ENCODE measurements around the gene TBC1D7. TPM values are rescaled to one million over a fixed set of nuclear protein-coding genes. Genes with fewer than 3 reads are reported as not detected.
A peak's percentile ranks its signal among the peaks of the same experiment; 100 is the strongest.

TBC1D7 gene
- total RNA-seq, 2 experiments from 2014 or later: 13.8 to 16.4 TPM

GRCh38 chr6:13267142-13267651 is 61.1 kb downstream of the TBC1D7 start:
- Mint-ChIP-seq H3K27ac (no peak overlapping the region), H3K27me3 (peaks cover 4% of the 10 kb centered on the region), H3K4me3 (no peak overlapping the region), H3K4me1 (no peaks in the 10 kb centered on the region), H3K36me3 (ENCODE audit: low read depth) (no peaks in the 10 kb centered on the region), H3K9me3 (ENCODE audit: low read depth) (no peaks in the 10 kb centered on the region)
- ChIA-PET CTCF (no interaction called here), POLR2A (no interaction called here)
- ATAC-seq (peak; percentile 57), DNase-seq (no peak)
- intact Hi-C loops (cut with DNase I, micrococcal nuclease): no loop called here

GRCh38 chr6:13263669-13264068 is 64.7 kb downstream of the TBC1D7 start:
- Mint-ChIP-seq H3K4me3 (no peak overlapping the region), H3K27me3 (no peaks in the 10 kb centered on the region), H3K4me1 (peaks cover 6% of the 10 kb centered on the region), H3K36me3 (ENCODE audit: low read depth) (no peaks in the 10 kb centered on the region), H3K9me3 (ENCODE audit: low read depth) (no peaks in the 10 kb centered on the region), H3K27ac (no peak overlapping the region)
- DNase-seq (no peak), ATAC-seq (no peak)
- intact Hi-C loops (cut with DNase I, micrococcal nuclease): no loop called here
- ChIA-PET POLR2A (no interaction called here), CTCF (interaction anchor here (2.0 kb wide), 1 partner anchor 12 kb away, joined by 6 read pairs; no protein-coding TSS in a partner anchor)

GRCh38 chr6:13262302-13263230 is 65.8 kb downstream of the TBC1D7 start:
- H3K27me3 Mint-ChIP-seq: peaks cover under 1% of the 10 kb centered on the region
- no peak for ATAC-seq
- CTCF ChIA-PET: no interaction called here

GRCh38 chr6:13261464-13261994 is 66.8 kb downstream of the TBC1D7 start:
- ChIA-PET POLR2A (no interaction called here), CTCF (no interaction called here)
- ATAC-seq: no peak
- Mint-ChIP-seq H3K36me3 (ENCODE audit: low read depth) (no peaks in the 10 kb centered on the region), H3K9me3 (ENCODE audit: low read depth) (peaks cover 2% of the 10 kb centered on the region), H3K4me1 (peaks cover 6% of the 10 kb centered on the region), H3K4me3 (no peak overlapping the region), H3K27me3 (peaks cover 1% of the 10 kb centered on the region), H3K27ac (no peak overlapping the region)
- intact Hi-C loops (cut with DNase I, micrococcal nuclease): no loop called here
- no peak for DNase-seq

More at GRCh38 chr6:13262302-13263230, 65.8 kb downstream of the TBC1D7 start:
- Mint-ChIP-seq H3K36me3 (ENCODE audit: low read depth) (no peaks in the 10 kb centered on the region), H3K27ac (no peak overlapping the region), H3K4me1 (peaks cover 6% of the 10 kb centered on the region), H3K4me3 (no peak overlapping the region), H3K9me3 (ENCODE audit: low read depth) (no peaks in the 10 kb centered on the region)
- POLR2A ChIA-PET: no interaction called here
- intact Hi-C loops (cut with DNase I, micrococcal nuclease): no loop called here
- no peak for DNase-seq

DNA sequence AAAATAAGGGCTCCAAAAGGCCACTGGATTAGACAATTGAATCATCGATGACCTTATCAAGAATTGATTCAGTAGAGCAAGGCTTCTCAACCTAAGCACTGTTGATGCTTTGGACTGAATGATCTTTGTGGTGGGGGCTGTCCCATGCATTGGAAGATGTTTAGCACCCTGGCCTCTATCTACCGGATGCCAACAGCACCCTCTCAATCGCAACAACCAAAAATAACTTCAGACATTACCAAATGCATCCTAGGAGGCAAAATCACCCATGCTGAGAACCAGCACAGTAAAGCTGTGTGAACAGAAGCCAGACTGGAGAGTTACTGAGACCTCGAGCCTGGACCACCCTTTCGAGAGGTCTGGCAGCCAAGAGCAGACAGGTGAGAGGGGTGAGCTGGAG is 67.5 kb downstream of the TBC1D7 start:
- Mint-ChIP-seq H3K27ac (no peak overlapping the region), H3K36me3 (ENCODE audit: low read depth) (no peaks in the 10 kb centered on the region), H3K9me3 (ENCODE audit: low read depth) (peaks cover 4% of the 10 kb centered on the region), H3K4me1 (peaks cover 6% of the 10 kb centered on the region), H3K4me3 (no peak overlapping the region), H3K27me3 (peaks cover 1% of the 10 kb centered on the region)
- DNase-seq (no peak), ATAC-seq (no peak)
- intact Hi-C loops (cut with DNase I, micrococcal nuclease): no loop called here
- ChIA-PET CTCF (no interaction called here), POLR2A (no interaction called here)

DNA sequence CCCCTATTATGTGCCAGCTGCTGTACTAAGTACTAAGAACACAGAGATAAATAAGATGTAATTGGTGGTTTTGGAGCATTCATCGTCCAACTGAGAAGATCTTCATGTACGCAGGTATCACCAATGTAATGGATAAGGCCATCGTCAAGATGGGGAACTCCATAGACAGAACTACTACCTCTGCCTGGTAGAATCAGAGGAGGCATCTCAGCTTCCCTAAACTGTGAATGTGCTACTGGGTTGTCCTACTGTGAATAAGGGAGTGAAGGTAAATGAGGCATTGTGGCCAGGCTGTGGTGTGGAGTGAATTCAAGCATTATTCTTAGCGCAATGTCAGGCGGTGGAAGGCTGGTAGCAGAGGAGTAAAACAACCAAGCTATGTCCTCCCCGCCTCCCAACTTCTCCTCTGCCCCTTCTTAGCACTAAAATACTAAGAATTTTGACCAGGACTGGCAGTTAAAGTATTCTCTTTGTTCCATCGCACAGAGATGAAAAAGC is 68.2 kb downstream of the TBC1D7 start:
- POLR2A ChIA-PET: no interaction called here
- CTCF ChIA-PET: no interaction called here
- peaks cover 1% of the 10 kb centered on the region for H3K27me3 Mint-ChIP-seq
- peaks cover 2% of the 10 kb centered on the region for H3K36me3 Mint-ChIP-seq (ENCODE audit: low read depth)
- H3K9me3 Mint-ChIP-seq (ENCODE audit: low read depth): peaks cover 4% of the 10 kb centered on the region
- ATAC-seq (no peak), DNase-seq (no peak)
- intact Hi-C loops (cut with DNase I, micrococcal nuclease): no loop called here
- no peak overlapping the region for H3K27ac Mint-ChIP-seq
- H3K4me3 Mint-ChIP-seq: no peak overlapping the region
- H3K4me1 Mint-ChIP-seq: peaks cover 6% of the 10 kb centered on the region

DNA sequence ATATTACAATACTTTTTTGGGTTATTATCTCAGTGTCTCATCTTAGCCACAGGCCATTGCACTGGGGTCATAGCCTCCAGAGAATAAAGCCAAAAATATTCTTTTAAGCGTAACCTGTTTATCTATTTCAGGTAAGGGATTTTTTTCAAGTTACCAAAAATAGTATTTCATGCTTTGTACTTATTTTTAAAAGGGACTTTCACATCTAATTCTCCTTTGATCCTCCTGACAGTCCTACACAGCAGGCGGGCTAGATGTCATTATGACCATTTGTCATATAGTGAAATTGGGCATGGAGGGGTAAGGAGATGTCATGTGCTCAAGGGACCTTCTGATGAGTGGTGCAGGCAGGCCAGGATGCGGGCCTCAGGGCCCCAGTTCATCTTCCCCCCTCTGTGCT is 68.9 kb downstream of the TBC1D7 start:
- CTCF ChIA-PET: interaction anchor here (0.6 kb wide), 1 partner anchor 302 kb away, joined by 4 read pairs; no protein-coding TSS in a partner anchor
- Mint-ChIP-seq H3K36me3 (ENCODE audit: low read depth) (peaks cover 2% of the 10 kb centered on the region), H3K27ac (no peak overlapping the region), H3K4me3 (no peak overlapping the region), H3K4me1 (peaks cover 6% of the 10 kb centered on the region), H3K9me3 (ENCODE audit: low read depth) (peaks cover 4% of the 10 kb centered on the region), H3K27me3 (peaks cover 1% of the 10 kb centered on the region)
- POLR2A ChIA-PET: no interaction called here
- ATAC-seq: no peak
- no peak for DNase-seq
- intact Hi-C loops (cut with DNase I, micrococcal nuclease): no loop called here

- ChIA-PET CTCF (no interaction called here), POLR2A (no interaction called here)
- Mint-ChIP-seq H3K36me3 (ENCODE audit: low read depth) (peaks cover 2% of the 10 kb centered on the region), H3K9me3 (ENCODE audit: low read depth) (peaks cover 4% of the 10 kb centered on the region), H3K27ac (no peak overlapping the region), H3K27me3 (peaks cover 1% of the 10 kb centered on the region), H3K4me1 (peaks cover under 1% of the 10 kb centered on the region), H3K4me3 (no peak overlapping the region)
- intact Hi-C loops (cut with DNase I, micrococcal nuclease): no loop called here
- no peak for DNase-seq
- no peak for ATAC-seq
Measured at GRCh38 chr6:13256266-13257001, 71.9 kb downstream of the TBC1D7 start.

Other genes starting within 250 kb of the TBC1D7 start
- 1 to 10 TPM; 4.2 to 5.8 TPM for gene GFOD1, start 159.1 kb upstream of the TBC1D7 start, total RNA-seq
- gene SIRT5, start 246.1 kb upstream of the TBC1D7 start, total RNA-seq: 10 to 100 TPM; 14.7 to 21.9 TPM